ENCODE data around the gene APMAP.

APMAP gene

DNA sequence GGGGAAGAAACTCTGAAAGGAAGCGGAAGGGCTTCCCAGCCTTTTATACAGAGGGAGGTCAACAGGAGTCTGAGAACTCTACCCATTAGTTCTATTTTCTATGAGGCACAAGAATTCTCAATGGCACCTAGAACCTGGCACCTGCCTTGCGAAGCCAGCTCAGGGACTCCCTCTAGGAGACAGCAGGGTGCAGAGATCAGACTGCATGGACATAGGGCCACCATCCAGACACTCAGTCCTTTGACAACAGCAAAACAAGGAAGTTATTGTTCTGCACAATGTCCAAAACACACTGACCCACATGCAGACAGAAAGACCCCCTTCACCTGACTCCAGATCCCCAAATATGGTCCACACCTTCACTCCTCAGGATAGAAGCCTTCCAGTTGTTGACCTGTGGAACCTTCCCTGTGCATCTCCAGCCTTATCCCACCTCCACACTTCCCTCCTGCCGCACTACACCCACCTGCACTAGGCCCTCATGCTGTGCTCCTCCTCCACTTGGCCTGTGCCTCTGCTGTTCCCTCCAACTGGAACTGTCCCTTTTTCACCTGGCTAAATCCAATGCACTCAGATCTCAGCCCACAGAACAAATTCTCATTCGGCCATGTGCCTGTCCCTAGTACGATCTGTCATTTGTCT is 37.6 kb upstream of the APMAP start:
- Histone ChIP-seq H3K4me1 (ENCODE audit: control insufficient read depth in 1 of 2, insufficient read depth in 1 of 2, low read depth in 1 of 2, low read length in 1 of 2) (no peaks in the 10 kb centered on the region), H3K4me3 (ENCODE audit: low read depth in 1 of 2, low read length in 1 of 2) (no peak overlapping the region), H3K9me3 (no peaks in the 10 kb centered on the region), H3K27me3 (no peaks in the 10 kb centered on the region), H3K27ac (no peak overlapping the region), H3K36me3 (peaks cover 8% of the 10 kb centered on the region)
- TF ChIP-seq, protein P1, sequence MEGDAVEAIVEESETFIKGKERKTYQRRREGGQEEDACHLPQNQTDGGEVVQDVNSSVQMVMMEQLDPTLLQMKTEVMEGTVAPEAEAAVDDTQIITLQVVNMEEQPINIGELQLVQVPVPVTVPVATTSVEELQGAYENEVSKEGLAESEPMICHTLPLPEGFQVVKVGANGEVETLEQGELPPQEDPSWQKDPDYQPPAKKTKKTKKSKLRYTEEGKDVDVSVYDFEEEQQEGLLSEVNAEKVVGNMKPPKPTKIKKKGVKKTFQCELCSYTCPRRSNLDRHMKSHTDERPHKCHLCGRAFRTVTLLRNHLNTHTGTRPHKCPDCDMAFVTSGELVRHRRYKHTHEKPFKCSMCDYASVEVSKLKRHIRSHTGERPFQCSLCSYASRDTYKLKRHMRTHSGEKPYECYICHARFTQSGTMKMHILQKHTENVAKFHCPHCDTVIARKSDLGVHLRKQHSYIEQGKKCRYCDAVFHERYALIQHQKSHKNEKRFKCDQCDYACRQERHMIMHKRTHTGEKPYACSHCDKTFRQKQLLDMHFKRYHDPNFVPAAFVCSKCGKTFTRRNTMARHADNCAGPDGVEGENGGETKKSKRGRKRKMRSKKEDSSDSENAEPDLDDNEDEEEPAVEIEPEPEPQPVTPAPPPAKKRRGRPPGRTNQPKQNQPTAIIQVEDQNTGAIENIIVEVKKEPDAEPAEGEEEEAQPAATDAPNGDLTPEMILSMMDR (IDR thresholded peaks at IDR 0.05) = no peak

DNA sequence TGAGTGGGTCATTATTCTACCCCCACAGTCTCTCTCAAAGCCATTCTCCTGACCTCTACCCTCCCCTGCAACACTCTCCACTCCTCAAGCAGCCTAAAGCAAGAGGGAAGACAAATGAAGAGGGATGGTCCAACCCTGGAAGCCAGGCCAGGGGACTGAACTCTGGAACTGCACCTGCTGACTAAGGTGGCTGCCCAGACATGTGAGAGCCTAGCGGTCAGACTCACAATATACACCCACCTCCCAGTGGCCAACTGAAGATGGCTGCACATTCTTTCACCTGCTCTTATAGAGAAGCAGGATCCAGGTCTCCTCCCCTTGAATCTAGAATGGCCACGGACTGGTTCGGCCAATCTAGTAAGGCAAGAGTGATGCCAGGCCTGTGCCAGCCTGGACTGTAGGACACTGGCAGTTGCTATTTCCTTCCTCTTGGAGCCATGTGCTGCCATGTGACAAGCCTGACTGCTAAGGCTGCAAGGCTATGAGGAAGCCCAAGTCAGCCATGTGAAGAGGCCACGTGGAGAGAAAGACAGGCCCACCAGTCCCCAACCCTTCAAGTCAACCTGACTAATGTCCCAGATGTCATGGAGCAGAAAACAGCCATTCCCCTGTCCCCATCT is 33.5 kb upstream of the APMAP start:
- H3K9me3 ChIP-seq = no peaks in the 10 kb centered on the region
- H3K27ac ChIP-seq = no peak overlapping the region
- H3K4me1 ChIP-seq (ENCODE audit: control insufficient read depth in 1 of 2, insufficient read depth in 1 of 2, low read depth in 1 of 2, low read length in 1 of 2) = peaks cover 4 to 8% of the 10 kb centered on the region in 2 experiments
- no peak overlapping the region for H3K4me3 ChIP-seq (ENCODE audit: low read depth in 1 of 2, low read length in 1 of 2)
- peaks cover 13% of the 10 kb centered on the region for H3K36me3 ChIP-seq
- H3K27me3 ChIP-seq = no peaks in the 10 kb centered on the region
- TF ChIP-seq, protein P1 (IDR thresholded peaks at IDR 0.05) = no peak

DNA sequence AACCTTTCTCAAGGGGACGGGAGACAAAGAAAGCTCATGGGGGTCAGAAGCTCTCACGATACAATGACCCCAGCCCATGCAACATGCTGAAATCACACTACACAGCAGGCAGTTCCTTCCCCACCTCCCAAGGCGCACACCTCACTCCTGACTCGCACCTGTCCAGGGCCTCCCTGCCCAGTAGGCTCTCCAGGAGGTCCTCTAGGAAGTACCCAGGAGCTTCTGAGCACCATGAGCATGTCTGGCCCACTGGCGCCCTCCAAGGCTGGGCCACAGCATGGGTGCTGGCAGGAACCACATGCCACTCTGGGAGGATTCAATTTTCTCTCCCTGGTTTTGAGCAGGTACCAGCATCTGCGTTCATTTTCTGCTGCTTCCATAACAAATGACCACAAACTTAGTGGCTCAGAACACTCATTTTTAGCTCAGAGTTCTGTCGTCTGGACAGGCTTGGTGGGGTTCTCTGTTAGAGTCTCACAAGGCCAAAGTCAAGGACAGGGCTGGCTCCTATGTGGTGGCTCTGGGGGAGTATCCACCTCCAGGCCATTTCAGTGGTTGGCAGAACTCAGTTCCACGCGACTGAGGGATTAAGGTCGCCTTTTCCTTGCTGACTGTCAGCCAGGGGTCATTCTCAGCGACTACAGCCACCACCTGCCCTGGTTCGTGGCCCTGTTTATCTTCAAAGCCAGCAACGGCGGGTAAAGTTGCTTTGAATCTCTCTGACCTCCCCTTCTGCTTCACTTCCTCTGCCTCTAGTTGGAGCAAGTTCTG is 32.7 kb upstream of the APMAP start:
- peaks cover 4 to 8% of the 10 kb centered on the region in 2 experiments for H3K4me1 ChIP-seq (ENCODE audit: control insufficient read depth in 1 of 2, insufficient read depth in 1 of 2, low read depth in 1 of 2, low read length in 1 of 2)
- H3K27me3 ChIP-seq = no peaks in the 10 kb centered on the region
- H3K27ac ChIP-seq = no peak overlapping the region
- H3K4me3 ChIP-seq (ENCODE audit: low read depth in 1 of 2, low read length in 1 of 2) = no peak overlapping the region
- TF ChIP-seq, protein P1 (IDR thresholded peaks at IDR 0.05) = no peak
- H3K36me3 ChIP-seq = peaks cover 17% of the 10 kb centered on the region
- no peaks in the 10 kb centered on the region for H3K9me3 ChIP-seq

DNA sequence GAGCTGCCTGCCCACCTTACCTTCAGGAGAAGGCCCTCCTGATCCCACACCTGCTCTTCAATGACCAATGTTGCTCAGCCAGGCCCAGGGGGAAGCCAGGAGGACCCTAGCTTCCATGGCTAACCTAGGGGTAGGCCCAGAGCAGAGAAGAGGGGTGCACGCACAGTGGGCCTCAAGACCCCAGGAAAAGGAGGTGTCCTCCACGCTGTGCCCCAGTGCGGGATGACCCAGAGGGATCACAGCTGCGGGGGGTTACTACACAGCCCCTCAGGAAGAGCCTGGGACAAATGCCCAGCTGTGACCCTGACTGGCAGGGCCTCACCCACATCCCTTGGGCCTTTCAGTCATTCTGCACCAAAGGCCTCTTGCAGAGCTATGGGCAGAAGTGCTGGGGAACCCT is 31.6 kb upstream of the APMAP start:
- peaks cover 25% of the 10 kb centered on the region for H3K36me3 ChIP-seq
- H3K4me1 ChIP-seq (ENCODE audit: control insufficient read depth in 1 of 2, insufficient read depth in 1 of 2, low read depth in 1 of 2, low read length in 1 of 2) = peaks cover 4 to 8% of the 10 kb centered on the region in 2 experiments
- TF ChIP-seq, protein P1 (IDR thresholded peaks at IDR 0.05) = no peak
- H3K27ac ChIP-seq = peak overlapping the region; percentile 6
- no peaks in the 10 kb centered on the region for H3K9me3 ChIP-seq
- H3K4me3 ChIP-seq (ENCODE audit: low read depth in 1 of 2, low read length in 1 of 2) = no peak overlapping the region
- H3K27me3 ChIP-seq = no peaks in the 10 kb centered on the region

DNA sequence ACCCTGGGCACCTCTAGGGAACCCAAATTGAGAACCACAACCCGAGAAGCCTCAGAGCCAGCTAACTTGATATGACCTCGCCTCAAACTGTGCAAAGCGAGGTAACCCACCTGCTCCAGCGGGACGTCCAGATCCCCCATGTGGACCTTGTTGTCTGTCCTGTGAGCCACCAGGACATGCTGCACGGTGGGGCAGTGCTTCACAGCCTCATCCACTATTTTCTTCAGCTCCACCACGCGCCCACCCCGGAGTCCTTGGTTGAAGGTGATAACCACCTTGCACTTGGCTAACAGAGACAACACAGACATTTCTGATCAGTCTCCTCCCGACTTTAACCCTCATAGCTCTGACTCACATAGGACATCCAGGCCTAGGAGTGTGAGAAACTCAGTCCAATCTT is 30.8 kb upstream of the APMAP start:
- Histone ChIP-seq H3K36me3 (peaks cover 30% of the 10 kb centered on the region), H3K27ac (peak overlapping the region; percentile 6), H3K27me3 (no peaks in the 10 kb centered on the region), H3K4me3 (ENCODE audit: low read depth in 1 of 2, low read length in 1 of 2) (no peak overlapping the region), H3K9me3 (no peaks in the 10 kb centered on the region), H3K4me1 (ENCODE audit: control insufficient read depth in 1 of 2, insufficient read depth in 1 of 2, low read depth in 1 of 2, low read length in 1 of 2) (peaks cover 4 to 8% of the 10 kb centered on the region in 2 experiments)
- TF ChIP-seq, protein P1 (IDR thresholded peaks at IDR 0.05) = no peak

Measured in neutrophil (primary cell).